K562 (cell line): ENCODE measurements around the gene DNAH10. TPM values are rescaled to one million over a fixed set of nuclear protein-coding genes. Genes with fewer than 3 reads are reported as not detected.

Experiments used
- ATF1 ChIP-seq, 2 experiments: fragments of 450-650 bp in 1 of 2; IDR thresholded peaks; 2 replicates each; pipeline ENCODE4 v1.6.1; 2016; ENCODE audit warnings: missing compliant biosample characterization in 1 of 2, missing genetic modification characterization in 1 of 2
- CBX3 ChIP-seq, 2 experiments: IDR thresholded peaks; 1 replicate in 1 of 2; 2 replicates in 1 of 2; pipeline ENCODE4 v1.6.1; 2012; ENCODE audit warnings: inconsistent platforms in 2 of 2, low read length in 2 of 2, borderline replicate concordance in 1 of 2, control low read depth in 1 of 2
- CTCFL ChIP-seq: IDR thresholded peaks from 2 replicates; pipeline ENCODE4 v1.6.1; 2011; ENCODE audit warnings: borderline replicate concordance, low read depth, mild to moderate bottlenecking, moderate library complexity, low read length; ENCODE audit not compliant: insufficient read depth, poor library complexity, severe bottlenecking
- HINFP ChIP-seq: fragments of 450-650 bp; conservative IDR thresholded peaks from 2 replicates; pipeline ENCODE4 v1.6.1; 2016; ENCODE audit warnings: missing genetic modification characterization, low read depth, mild to moderate bottlenecking, control low read depth, missing compliant biosample characterization
- POLR2AphosphoS5 ChIP-seq: IDR thresholded peaks from 2 replicates; pipeline ENCODE4 v1.6.1; 2011; ENCODE audit warnings: mild to moderate bottlenecking, low read depth, low read length, moderate library complexity; ENCODE audit not compliant: control insufficient read depth, insufficient read depth
- PTTG1 ChIP-seq: fragments of 450-650 bp; IDR thresholded peaks from 2 replicates; pipeline ENCODE4 v1.6.1; 2016; ENCODE audit warnings: low read depth, mild to moderate bottlenecking, missing genetic modification characterization, missing compliant biosample characterization
- RERE ChIP-seq: sonication (generic); formaldehyde crosslinking; IDR thresholded peaks from 2 replicates; pipeline ENCODE4 v1.8.0; 2023; ENCODE audit warnings: missing genetic modification reagents, mild to moderate bottlenecking, borderline replicate concordance
- SNRNP70 ChIP-seq: fragments of 200-400 bp; formaldehyde crosslinking; optimal IDR thresholded peaks from 2 replicates; pipeline ENCODE3; 2017; ENCODE audit warnings: low read depth, low read length
- TCF7 ChIP-seq: sonication (generic); IDR thresholded peaks from 2 replicates; pipeline ENCODE4 v1.6.1; 2016; ENCODE audit warnings: antibody characterized with exemption, borderline replicate concordance
- ZKSCAN1 ChIP-seq: fragments of 150-350 bp; IDR thresholded peaks from 2 replicates; pipeline ENCODE4 v1.6.1; 2016; ENCODE audit warnings: low read depth, low read length
- ZNF184 ChIP-seq: sonication (generic); formaldehyde crosslinking; IDR thresholded peaks from 2 replicates; pipeline ENCODE4 v1.5.0; 2020; ENCODE audit warnings: missing genetic modification reagents
- ZNF212 ChIP-seq: fragments of 450-650 bp; formaldehyde crosslinking; IDR thresholded peaks from 2 replicates; pipeline ENCODE4 v1.4.0; 2020; ENCODE audit warnings: mild to moderate bottlenecking
- polyA plus RNA-seq, 8 experiments: library from polyadenylated mRNA; depleted of rRNA in 4 of 8; stranded (reverse) in 5 of 8; unstranded in 3 of 8; fragments of >200 nt; fragmentation: Nextera tagmentation in 2 of 8; fragmentation: Illumina TruSeq in 1 of 8; extraction: Ambion mirVana in 2 of 8; extraction: Trizol in 1 of 8; gene quantifications; 2 replicates each; pipeline versions ENCODE4 v1.2.1 to v1.2.3, GENCODE V29; 2011 to 2014; ENCODE audit warnings: inconsistent platforms in 1 of 8, missing spikeins in 1 of 8
- total RNA-seq, 7 experiments: library from RNA; depleted of rRNA in 6 of 7; stranded (reverse); fragments of >200 nt in 6 of 7; fragmentation: Illumina TruSeq in 2 of 7; extraction: Trizol in 2 of 7; gene quantifications; 2 replicates each; pipeline versions ENCODE4 v1.2.1 to v1.2.3, GENCODE V29; 2011 to 2021; ENCODE audit warnings: low replicate concordance in 1 of 7
- TF ChIP-seq, protein P1 (sequence below): fragments of 250-450 bp; sonication (Bioruptor Pico); IDR thresholded peaks from 2 replicates; pipeline ENCODE4 v1.8.0; 2022; ENCODE audit warnings: inconsistent platforms
- TF ChIP-seq, protein P2 (sequence below): fragments of 450-650 bp; IDR thresholded peaks from 2 replicates; pipeline ENCODE4 v1.6.1; 2016; ENCODE audit warnings: borderline replicate concordance

Gene DNAH10
- total and polyA plus RNA-seq, 9 of the 15 experiments (the other 6 are each of a cell fraction or from before 2014, with no cell fraction given) = 0.01 to 0.06 (median 0.04) TPM; not detected in 1

- TF ChIP-seq RERE (CRISPR knock-in tag) = no peak
- no peak for TF ChIP-seq ATF1 (CRISPR knock-in tag; IDR thresholded peaks at IDR 0.05)
- TF ChIP-seq ATF1 (tag; IDR thresholded peaks at IDR 0.05) = 0 out of 2 replicates have a peak, but pooled peaks have one; percentile 9
- TF ChIP-seq HINFP (tag) = no peak
- TF ChIP-seq CTCFL = no peak
- no peak for TF ChIP-seq ZKSCAN1
- peak; percentile 31; the same call in 1 of the 2 replicates for TF ChIP-seq POLR2AphosphoS5
- TF ChIP-seq TCF7 = no peak
- TF ChIP-seq CBX3 (IDR thresholded peaks at IDR 0.05; ENCODE audit: borderline replicate concordance in 1 of 2, low read length in 2 of 2) = no peak
- TF ChIP-seq, protein P1, sequence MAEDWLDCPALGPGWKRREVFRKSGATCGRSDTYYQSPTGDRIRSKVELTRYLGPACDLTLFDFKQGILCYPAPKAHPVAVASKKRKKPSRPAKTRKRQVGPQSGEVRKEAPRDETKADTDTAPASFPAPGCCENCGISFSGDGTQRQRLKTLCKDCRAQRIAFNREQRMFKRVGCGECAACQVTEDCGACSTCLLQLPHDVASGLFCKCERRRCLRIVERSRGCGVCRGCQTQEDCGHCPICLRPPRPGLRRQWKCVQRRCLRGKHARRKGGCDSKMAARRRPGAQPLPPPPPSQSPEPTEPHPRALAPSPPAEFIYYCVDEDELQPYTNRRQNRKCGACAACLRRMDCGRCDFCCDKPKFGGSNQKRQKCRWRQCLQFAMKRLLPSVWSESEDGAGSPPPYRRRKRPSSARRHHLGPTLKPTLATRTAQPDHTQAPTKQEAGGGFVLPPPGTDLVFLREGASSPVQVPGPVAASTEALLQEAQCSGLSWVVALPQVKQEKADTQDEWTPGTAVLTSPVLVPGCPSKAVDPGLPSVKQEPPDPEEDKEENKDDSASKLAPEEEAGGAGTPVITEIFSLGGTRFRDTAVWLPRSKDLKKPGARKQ (CRISPR knock-in tag) = no peak
- no peak for TF ChIP-seq ZNF212
- TF ChIP-seq PTTG1 (tag) = no peak
- no peak for TF ChIP-seq SNRNP70
- no peak for TF ChIP-seq ZNF184 (CRISPR knock-in tag)
- TF ChIP-seq, protein P2, sequence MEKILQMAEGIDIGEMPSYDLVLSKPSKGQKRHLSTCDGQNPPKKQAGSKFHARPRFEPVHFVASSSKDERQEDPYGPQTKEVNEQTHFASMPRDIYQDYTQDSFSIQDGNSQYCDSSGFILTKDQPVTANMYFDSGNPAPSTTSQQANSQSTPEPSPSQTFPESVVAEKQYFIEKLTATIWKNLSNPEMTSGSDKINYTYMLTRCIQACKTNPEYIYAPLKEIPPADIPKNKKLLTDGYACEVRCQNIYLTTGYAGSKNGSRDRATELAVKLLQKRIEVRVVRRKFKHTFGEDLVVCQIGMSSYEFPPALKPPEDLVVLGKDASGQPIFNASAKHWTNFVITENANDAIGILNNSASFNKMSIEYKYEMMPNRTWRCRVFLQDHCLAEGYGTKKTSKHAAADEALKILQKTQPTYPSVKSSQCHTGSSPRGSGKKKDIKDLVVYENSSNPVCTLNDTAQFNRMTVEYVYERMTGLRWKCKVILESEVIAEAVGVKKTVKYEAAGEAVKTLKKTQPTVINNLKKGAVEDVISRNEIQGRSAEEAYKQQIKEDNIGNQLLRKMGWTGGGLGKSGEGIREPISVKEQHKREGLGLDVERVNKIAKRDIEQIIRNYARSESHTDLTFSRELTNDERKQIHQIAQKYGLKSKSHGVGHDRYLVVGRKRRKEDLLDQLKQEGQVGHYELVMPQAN = no peak
Observed at GRCh38 chr12:123713398-123713797, 48.7 kb upstream of the DNAH10 start (continued).
